ENCODE measurements around the gene SND1. TPM values are rescaled to one million over a fixed set of nuclear protein-coding genes. Genes with fewer than 3 reads are reported as not detected.
A peak's percentile ranks its signal among the peaks of the same experiment; 100 is the strongest.

Gene SND1
- total and polyA plus RNA-seq, 12 donors: 58.9 to 266 (median 132) TPM

GRCh38 chr7:127857464-127857841, 205.5 kb downstream of the SND1 start:
- intact Hi-C loops (cut with DNase I): no loop called here
- WGBS, 4 donors: 94 to 99% (median 98%) methylated on average over 4 of the region's 4 CpGs
- no peak for DNase-seq
- peaks cover 9 to 24% of the 10 kb centered on the region in 2 donors for H3K4me1 ChIP-seq (replicated peaks in 1 of 2)
- H3K36me3 ChIP-seq (replicated peaks in 1 of 2): no peaks in the 10 kb centered on the region
- H3K27me3 ChIP-seq: no peaks in the 10 kb centered on the region
- no peak for TF ChIP-seq POLR2A (IDR thresholded peaks at IDR 0.05)
- no peak for TF ChIP-seq CTCF (IDR thresholded peaks at IDR 0.05)
- no peak overlapping the region for H3K4me3 ChIP-seq
- no peak overlapping the region for H3K27ac ChIP-seq
- H3K9me3 ChIP-seq (replicated peaks in 1 of 3): no peaks in the 10 kb centered on the region

GRCh38 chr7:127858091-127858914, 206.3 kb downstream of the SND1 start:
- no peaks in the 10 kb centered on the region for H3K9me3 ChIP-seq (replicated peaks in 1 of 3)
- peak in 6 of 7 donors; percentile 31 to 75 (median 56) for DNase-seq
- no peak overlapping the region for H3K4me3 ChIP-seq
- peak overlapping the region in 4 of 5 donors; percentile 11 to 58 (median 36) for H3K27ac ChIP-seq
- 77 to 88% (median 83%) methylated on average over 11 to 14 of the region's 14 CpGs for WGBS, 4 donors
- H3K4me1 ChIP-seq (replicated peaks in 1 of 2): peaks cover 9 to 24% of the 10 kb centered on the region in 2 donors
- no peaks in the 10 kb centered on the region for H3K27me3 ChIP-seq
- intact Hi-C loops (cut with DNase I): no loop called here
- TF ChIP-seq POLR2A (IDR thresholded peaks at IDR 0.05) (no peak), CTCF (IDR thresholded peaks at IDR 0.05) (no peak)
- H3K36me3 ChIP-seq (replicated peaks in 1 of 2): no peaks in the 10 kb centered on the region

- Histone ChIP-seq H3K4me3 (no peak overlapping the region), H3K27me3 (no peaks in the 10 kb centered on the region), H3K4me1 (replicated peaks in 1 of 2) (peaks cover 9 to 24% of the 10 kb centered on the region in 2 donors), H3K36me3 (replicated peaks in 1 of 2) (no peaks in the 10 kb centered on the region), H3K27ac (peak overlapping the region in 4 of 5 donors; percentile 11 to 53 (median 36)), H3K9me3 (replicated peaks in 1 of 3) (no peaks in the 10 kb centered on the region)
- intact Hi-C loops (cut with DNase I): no loop called here
- TF ChIP-seq POLR2A (IDR thresholded peaks at IDR 0.05) (no peak), CTCF (IDR thresholded peaks at IDR 0.05) (no peak)
- 64 to 79% (median 68%) methylated on average over 1 of the region's 1 CpG for whole genome bisulfite sequencing, 4 donors
- DNase-seq: no peak
Measured at GRCh38 chr7:127858915-127859189, 206.9 kb downstream of the SND1 start.

GRCh38 chr7:127859330-127859729, 207.3 kb downstream of the SND1 start:
- no peaks in the 10 kb centered on the region for H3K27me3 ChIP-seq
- no peaks in the 10 kb centered on the region for H3K9me3 ChIP-seq (replicated peaks in 1 of 3)
- TF ChIP-seq CTCF (IDR thresholded peaks at IDR 0.05) (no peak), POLR2A (IDR thresholded peaks at IDR 0.05) (no peak)
- no peaks in the 10 kb centered on the region for H3K36me3 ChIP-seq (replicated peaks in 1 of 2)
- H3K4me3 ChIP-seq: no peak overlapping the region
- 0% methylated on average over 1 of the region's 1 CpG for whole genome bisulfite sequencing, 4 donors
- peak overlapping the region in 3 of 5 donors; percentile 11 to 53 (median 25) for H3K27ac ChIP-seq
- DNase-seq: no peak
- H3K4me1 ChIP-seq (replicated peaks in 1 of 2): peaks cover 9 to 24% of the 10 kb centered on the region in 2 donors
- intact Hi-C loops (cut with DNase I): no loop called here
